Muscle layer of colon (tissue), 2 donors: ENCODE results near the gene LCE3B.

Experiments
- H3K27ac ChIP-seq: one replicate; pipeline ENCODE4 v1.7.0; 2013; ENCODE audit warnings: low read depth, mild to moderate bottlenecking, low read length, moderate library complexity
- H3K27me3 ChIP-seq, 2 donors: one replicate each; pipeline ENCODE4 v1.7.0; 2013; ENCODE audit warnings: low read length in 2 of 2, mild to moderate bottlenecking in 2 of 2; ENCODE audit not compliant: insufficient read depth in 2 of 2, control insufficient read depth in 1 of 2
- H3K36me3 ChIP-seq: one replicate; pipeline ENCODE4 v1.7.0; 2013; ENCODE audit warnings: mild to moderate bottlenecking, low read length; ENCODE audit not compliant: insufficient read depth
- H3K4me1 ChIP-seq: one replicate; pipeline ENCODE4 v1.7.0; 2013; ENCODE audit warnings: mild to moderate bottlenecking, low read length; ENCODE audit not compliant: insufficient read depth
- H3K4me3 ChIP-seq, 2 donors: one replicate each; pipeline ENCODE4 v1.7.0; 2013; ENCODE audit warnings: low read length in 2 of 2, low read depth in 1 of 2, mild to moderate bottlenecking in 1 of 2, moderate library complexity in 1 of 2
- H3K9ac ChIP-seq: one replicate; pipeline ENCODE4 v1.7.0; 2013; ENCODE audit warnings: low read length
- H3K9me3 ChIP-seq: one replicate; pipeline ENCODE4 v1.7.0; 2013; ENCODE audit warnings: mild to moderate bottlenecking, low read length
- donor health status: abdominal sarcoma.
- donor health status: Adenocarcinoma of cecum.

LCE3B gene

GRCh38 chr1:152622803-152623202 is 9.2 kb downstream of the LCE3B start, which contains the start of gene LCE3A:
Gene LCE3A, minus strand, starts transcription at chr1:152623103. Its CDS starts 0 bp downstream, at chr1:152623103.
- Histone ChIP-seq H3K36me3 (no peaks in the 10 kb centered on the region), H3K27ac (no peak within 1 kb of the TSS), H3K9ac (no peak within 1 kb of the TSS), H3K4me1 (no peaks in the 10 kb centered on the region), H3K27me3 (no peaks in the 10 kb centered on the region), H3K9me3 (no peaks in the 10 kb centered on the region), H3K4me3 (no peak within 1 kb of the TSS)

- no peak overlapping the region for H3K27ac ChIP-seq
- no peaks in the 10 kb centered on the region for H3K27me3 ChIP-seq
- no peak overlapping the region for H3K9ac ChIP-seq
- H3K36me3 ChIP-seq = no peaks in the 10 kb centered on the region
- no peaks in the 10 kb centered on the region for H3K9me3 ChIP-seq
- H3K4me1 ChIP-seq = no peaks in the 10 kb centered on the region
- H3K4me3 ChIP-seq = no peak overlapping the region
Observed at GRCh38 chr1:152623203-152623844, 9.7 kb downstream of the LCE3B start.

GRCh38 chr1:152626744-152627143 is 13.1 kb downstream of the LCE3B start:
- H3K27me3 ChIP-seq = no peaks in the 10 kb centered on the region
- no peaks in the 10 kb centered on the region for H3K36me3 ChIP-seq
- H3K9me3 ChIP-seq = no peaks in the 10 kb centered on the region
- H3K27ac ChIP-seq = no peak overlapping the region
- H3K4me3 ChIP-seq = no peak overlapping the region
- H3K4me1 ChIP-seq = no peaks in the 10 kb centered on the region
- no peak overlapping the region for H3K9ac ChIP-seq

GRCh38 chr1:152630596-152630995 is 17.0 kb downstream of the LCE3B start:
- H3K36me3 ChIP-seq = no peaks in the 10 kb centered on the region
- no peaks in the 10 kb centered on the region for H3K9me3 ChIP-seq
- H3K27me3 ChIP-seq = no peaks in the 10 kb centered on the region
- H3K9ac ChIP-seq = no peak overlapping the region
- no peaks in the 10 kb centered on the region for H3K4me1 ChIP-seq
- no peak overlapping the region for H3K27ac ChIP-seq
- H3K4me3 ChIP-seq = no peak overlapping the region

- Histone ChIP-seq H3K27ac (no peak overlapping the region), H3K4me3 (no peak overlapping the region), H3K9me3 (no peaks in the 10 kb centered on the region), H3K36me3 (no peaks in the 10 kb centered on the region), H3K27me3 (no peaks in the 10 kb centered on the region), H3K4me1 (no peaks in the 10 kb centered on the region), H3K9ac (no peak overlapping the region)
Observed at GRCh38 chr1:152640351-152640750, 26.7 kb downstream of the LCE3B start.

GRCh38 chr1:152643945-152644344 is 30.3 kb downstream of the LCE3B start:
- H3K9me3 ChIP-seq = no peaks in the 10 kb centered on the region

GRCh38 chr1:152645146-152645545 is 31.5 kb downstream of the LCE3B start:
- Histone ChIP-seq H3K9ac (no peak overlapping the region), H3K4me3 (no peak overlapping the region), H3K4me1 (no peaks in the 10 kb centered on the region), H3K36me3 (no peaks in the 10 kb centered on the region), H3K9me3 (no peaks in the 10 kb centered on the region), H3K27ac (no peak overlapping the region), H3K27me3 (no peaks in the 10 kb centered on the region)

More at GRCh38 chr1:152643945-152644344, 30.3 kb downstream of the LCE3B start:
- Histone ChIP-seq H3K4me1 (no peaks in the 10 kb centered on the region), H3K27ac (no peak overlapping the region), H3K27me3 (no peaks in the 10 kb centered on the region), H3K4me3 (no peak overlapping the region), H3K9ac (no peak overlapping the region), H3K36me3 (no peaks in the 10 kb centered on the region)

GRCh38 chr1:152646656-152647055 is 33.0 kb downstream of the LCE3B start:
- Histone ChIP-seq H3K36me3 (no peaks in the 10 kb centered on the region), H3K4me3 (no peak overlapping the region), H3K27me3 (no peaks in the 10 kb centered on the region), H3K9me3 (no peaks in the 10 kb centered on the region), H3K27ac (no peak overlapping the region), H3K4me1 (no peaks in the 10 kb centered on the region), H3K9ac (no peak overlapping the region)

GRCh38 chr1:152654110-152654509 is 40.5 kb downstream of the LCE3B start:
- no peaks in the 10 kb centered on the region for H3K4me1 ChIP-seq
- H3K36me3 ChIP-seq = no peaks in the 10 kb centered on the region
- H3K9me3 ChIP-seq = no peaks in the 10 kb centered on the region
- H3K27ac ChIP-seq = no peak overlapping the region
- H3K27me3 ChIP-seq = no peaks in the 10 kb centered on the region
- H3K9ac ChIP-seq = no peak overlapping the region
- no peak overlapping the region for H3K4me3 ChIP-seq

GRCh38 chr1:152656459-152656858 is 42.8 kb downstream of the LCE3B start:
- Histone ChIP-seq H3K36me3 (no peaks in the 10 kb centered on the region), H3K4me1 (no peaks in the 10 kb centered on the region), H3K9ac (no peak overlapping the region), H3K9me3 (no peaks in the 10 kb centered on the region), H3K4me3 (no peak overlapping the region), H3K27me3 (no peaks in the 10 kb centered on the region), H3K27ac (no peak overlapping the region)

GRCh38 chr1:152657677-152658076 is 44.1 kb downstream of the LCE3B start:
- Histone ChIP-seq H3K4me1 (no peaks in the 10 kb centered on the region), H3K4me3 (no peak overlapping the region), H3K27me3 (no peaks in the 10 kb centered on the region), H3K9ac (no peak overlapping the region), H3K9me3 (no peaks in the 10 kb centered on the region), H3K36me3 (no peaks in the 10 kb centered on the region), H3K27ac (no peak overlapping the region)

- no peak overlapping the region for H3K27ac ChIP-seq
- H3K36me3 ChIP-seq = no peaks in the 10 kb centered on the region
- no peaks in the 10 kb centered on the region for H3K27me3 ChIP-seq
- H3K9me3 ChIP-seq = no peaks in the 10 kb centered on the region
- no peak overlapping the region for H3K4me3 ChIP-seq
- no peak overlapping the region for H3K9ac ChIP-seq
- no peaks in the 10 kb centered on the region for H3K4me1 ChIP-seq
Observed at GRCh38 chr1:152658649-152659048, 45.0 kb downstream of the LCE3B start.
